ENCODE results near the gene OAS1. TPM values are rescaled to one million over a fixed set of nuclear protein-coding genes. Genes with fewer than 3 reads are reported as not detected.
A peak's percentile ranks its signal among the peaks of the same experiment; 100 is the strongest.
"Not testable (repeated sequence)": the region's sequence is repeated elsewhere in the genome, so short reads cannot be mapped to it uniquely, and the experiment has no call there.

OAS1 gene
- polyA plus RNA-seq, 1 donor: 14.3 TPM

- DNase-seq: no peak
Measured at GRCh38 chr12:112936927-112937326, 30.2 kb downstream of the OAS1 start.

DNA sequence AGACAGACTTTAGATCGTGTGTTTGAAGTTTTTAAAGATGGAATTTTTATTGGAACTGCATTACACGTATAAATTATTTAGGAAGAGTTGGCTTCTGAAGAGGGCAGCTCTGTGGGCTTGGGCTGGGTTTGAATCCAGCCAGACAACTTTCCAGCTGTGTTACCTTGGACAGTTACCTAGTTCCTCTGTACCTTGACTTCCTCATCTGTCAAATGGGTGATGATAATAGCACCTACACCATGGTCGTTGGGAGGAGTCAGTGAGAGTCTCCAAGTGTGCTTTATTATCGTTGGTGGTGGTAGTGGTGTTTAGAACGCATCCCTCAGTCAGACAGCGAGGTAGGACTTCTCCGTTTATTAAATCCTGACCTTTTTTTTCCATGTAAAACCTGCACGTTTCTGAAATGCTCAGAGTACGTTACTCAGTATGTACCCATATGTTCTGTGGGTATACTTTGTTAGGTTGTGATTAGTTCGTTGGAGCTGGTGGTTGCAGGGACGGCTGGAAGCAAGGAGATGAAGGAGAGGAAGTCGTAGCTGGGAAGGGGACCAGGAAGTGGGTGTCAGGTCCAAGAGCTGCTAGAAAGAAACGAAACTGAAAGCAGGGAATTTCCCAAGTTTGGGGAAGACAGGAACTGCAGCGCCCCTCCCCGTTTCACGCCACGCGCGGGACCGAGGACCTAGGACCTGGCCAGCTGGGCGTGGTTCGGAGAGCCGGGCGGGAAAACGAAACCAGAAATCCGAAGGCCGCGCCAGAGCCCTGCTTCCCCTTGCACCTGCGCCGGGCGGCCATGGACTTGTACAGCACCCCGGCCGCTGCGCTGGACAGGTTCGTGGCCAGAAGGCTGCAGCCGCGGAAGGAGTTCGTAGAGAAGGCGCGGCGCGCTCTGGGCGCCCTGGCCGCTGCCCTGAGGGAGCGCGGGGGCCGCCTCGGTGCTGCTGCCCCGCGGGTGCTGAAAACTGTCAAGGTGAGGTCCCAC, 31.3 kb downstream of the OAS1 start, which contains the start of gene OAS3:
Gene OAS3, plus strand, starts transcription at position 734 of the 979 bp plus-strand sequence. Its CDS starts 57 bp downstream, at position 791.
- peak; percentile 78 for DNase-seq

- no peak for DNase-seq
Measured at GRCh38 chr12:112938751-112939150, 32.0 kb downstream of the OAS1 start.

DNA sequence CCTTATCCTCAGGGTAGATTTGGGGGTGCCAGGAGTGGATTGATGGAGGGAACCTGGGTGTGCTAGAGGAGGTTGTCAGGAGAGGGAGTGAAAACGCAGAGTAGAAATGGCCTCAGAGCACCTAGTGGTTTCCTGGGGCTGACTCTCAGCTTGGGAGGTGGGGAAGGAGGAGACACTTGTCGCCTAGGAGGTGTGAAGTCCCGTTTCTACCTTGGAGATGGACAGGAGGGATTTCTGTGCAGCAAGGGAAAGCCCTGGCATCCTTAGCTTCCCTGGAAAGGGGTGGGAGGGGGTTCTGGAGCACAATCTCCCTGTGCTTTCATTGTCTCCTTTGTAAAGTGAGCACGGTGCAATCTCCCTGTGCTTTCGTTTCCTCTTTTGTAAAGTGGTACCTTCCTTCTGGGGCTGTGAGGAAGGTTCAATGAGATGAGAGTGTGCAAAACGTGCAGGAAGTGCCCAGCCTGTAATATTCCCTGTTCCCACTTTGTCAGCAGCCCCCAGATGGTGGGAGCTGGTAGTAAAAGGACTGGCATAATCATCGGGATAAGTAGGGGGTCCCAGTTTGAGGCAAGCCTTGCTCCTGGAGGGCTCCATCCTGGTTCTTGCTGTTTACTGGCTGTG, 33.1 kb downstream of the OAS1 start:
- DNase-seq: no peak

GRCh38 chr12:112941528-112942335, 35.0 kb downstream of the OAS1 start:
- DNase-seq: no peak

DNA sequence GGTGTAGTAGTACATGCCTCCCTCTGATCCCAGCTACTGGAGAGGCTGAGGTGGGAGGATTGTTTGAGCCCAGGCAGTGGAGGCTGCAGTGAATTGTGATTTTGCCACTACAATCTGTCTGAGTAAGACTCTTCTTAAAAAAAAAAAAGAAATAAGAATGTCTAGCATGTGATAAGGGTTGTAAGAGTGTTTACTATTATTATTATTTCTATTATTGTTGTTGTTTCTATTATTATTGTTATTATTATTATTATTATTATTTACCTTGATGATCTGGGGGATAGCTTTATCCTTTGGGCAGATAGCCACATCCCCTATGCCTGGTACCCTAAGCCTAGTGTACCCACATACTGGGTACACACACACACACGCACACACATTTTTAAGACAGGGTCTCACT, 35.8 kb downstream of the OAS1 start:
- no peak for DNase-seq

DNA sequence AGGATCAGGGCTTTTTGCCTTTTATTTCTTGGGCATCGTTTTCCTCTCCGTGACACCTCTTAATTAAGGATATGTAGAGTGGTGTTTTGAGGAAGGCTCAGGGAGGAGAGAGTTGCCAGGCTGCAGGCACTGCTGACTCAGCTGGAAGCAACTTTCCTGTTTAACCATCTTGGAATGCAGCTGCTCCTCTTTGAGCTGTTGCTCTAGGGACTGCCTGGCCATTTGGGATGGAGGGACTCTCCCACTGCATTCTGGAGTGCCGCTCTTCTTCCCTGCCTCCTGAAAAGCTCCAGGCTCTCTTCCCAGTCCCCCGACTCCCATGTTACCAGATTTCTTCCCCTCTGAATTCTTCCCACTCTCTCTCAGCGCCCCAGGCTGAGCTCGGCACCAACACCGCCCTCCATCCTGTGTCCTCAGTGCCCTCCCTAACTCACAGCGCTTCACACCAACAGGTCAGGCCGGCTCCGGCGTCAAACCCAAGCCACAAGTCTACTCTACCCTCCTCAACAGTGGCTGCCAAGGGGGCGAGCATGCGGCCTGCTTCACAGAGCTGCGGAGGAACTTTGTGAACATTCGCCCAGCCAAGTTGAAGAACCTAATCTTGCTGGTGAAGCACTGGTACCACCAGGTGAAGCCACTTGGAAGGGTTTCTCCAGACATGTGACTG, 37.4 kb downstream of the OAS1 start:
- DNase-seq: no peak

DNA sequence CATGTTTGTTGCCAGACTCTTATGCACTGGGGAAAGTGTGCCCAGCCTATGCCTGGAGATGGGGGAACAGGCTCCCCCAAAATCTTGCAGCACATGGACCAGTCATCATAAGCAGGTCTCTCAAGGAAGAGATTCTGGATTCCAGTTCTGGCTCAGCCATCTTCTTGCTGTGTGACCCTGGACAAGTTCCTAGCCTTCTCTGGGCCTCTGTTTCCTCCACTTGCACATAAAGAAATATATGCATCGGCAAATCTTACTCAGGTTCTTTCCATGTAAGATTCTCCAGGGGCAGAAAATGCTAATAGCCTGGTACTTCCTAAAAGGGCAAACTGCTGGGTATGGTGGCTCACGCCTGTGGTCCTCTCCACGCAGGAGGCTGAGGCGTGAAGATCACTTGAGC, 38.8 kb downstream of the OAS1 start:
- no peak for DNase-seq

GRCh38 chr12:112946236-112947000, 39.7 kb downstream of the OAS1 start:
- DNase-seq: no peak

DNA sequence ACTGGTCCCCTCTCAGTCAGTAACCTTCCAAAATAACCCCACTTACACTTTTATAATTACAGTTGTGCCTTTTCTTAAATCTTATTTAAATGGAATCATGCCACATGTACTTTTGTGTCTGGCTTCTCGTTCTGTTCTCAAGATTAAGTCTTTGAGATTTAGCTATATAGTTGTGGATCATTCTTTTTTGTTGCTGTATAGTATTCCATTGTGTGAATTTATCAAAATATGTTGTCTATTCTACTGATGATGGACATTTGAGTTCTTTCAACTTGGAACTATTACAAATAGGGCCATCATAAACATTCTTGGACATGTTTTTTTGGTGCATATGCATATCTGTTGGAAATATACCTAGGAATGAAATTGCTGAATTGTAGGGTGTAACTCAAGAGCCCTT, 40.6 kb downstream of the OAS1 start:
- no peak for DNase-seq

GRCh38 chr12:112947761-112948160, 41.0 kb downstream of the OAS1 start:
- no peak for DNase-seq

GRCh38 chr12:112948806-112949205, 42.0 kb downstream of the OAS1 start:
- no peak for DNase-seq

DNA sequence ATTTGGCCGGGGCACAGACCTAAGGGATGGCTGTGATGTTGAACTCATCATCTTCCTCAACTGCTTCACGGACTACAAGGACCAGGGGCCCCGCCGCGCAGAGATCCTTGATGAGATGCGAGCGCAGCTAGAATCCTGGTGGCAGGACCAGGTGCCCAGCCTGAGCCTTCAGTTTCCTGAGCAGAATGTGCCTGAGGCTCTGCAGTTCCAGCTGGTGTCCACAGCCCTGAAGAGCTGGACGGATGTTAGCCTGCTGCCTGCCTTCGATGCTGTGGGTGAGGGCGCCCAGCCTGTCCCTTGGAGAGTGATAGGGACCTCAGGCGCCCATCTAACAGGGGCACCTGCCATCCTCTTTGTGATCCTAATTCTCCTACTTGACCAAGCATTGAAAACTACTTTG, 43.9 kb downstream of the OAS1 start:
- no peak for DNase-seq

DNA sequence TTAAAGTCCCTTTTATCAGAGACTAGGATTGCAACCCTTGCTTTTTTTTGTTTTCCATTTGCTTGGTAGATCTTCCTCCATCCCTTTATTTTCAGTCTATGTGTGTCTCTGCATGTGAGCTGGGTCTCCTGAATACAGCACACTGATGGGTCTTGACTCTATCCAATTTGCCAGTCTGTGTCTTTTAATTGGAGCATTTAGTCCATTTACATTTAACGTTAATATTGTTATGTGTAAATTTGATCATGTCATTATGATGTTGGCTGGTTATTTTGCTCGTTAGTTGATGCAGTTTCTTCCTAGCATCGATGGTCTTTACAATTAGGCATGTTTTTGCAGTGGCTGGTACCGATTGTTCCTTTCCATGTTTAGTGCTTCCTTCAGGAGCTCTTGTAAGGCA, 50.4 kb downstream of the OAS1 start:
- not testable (repeated sequence) for DNase-seq

DNA sequence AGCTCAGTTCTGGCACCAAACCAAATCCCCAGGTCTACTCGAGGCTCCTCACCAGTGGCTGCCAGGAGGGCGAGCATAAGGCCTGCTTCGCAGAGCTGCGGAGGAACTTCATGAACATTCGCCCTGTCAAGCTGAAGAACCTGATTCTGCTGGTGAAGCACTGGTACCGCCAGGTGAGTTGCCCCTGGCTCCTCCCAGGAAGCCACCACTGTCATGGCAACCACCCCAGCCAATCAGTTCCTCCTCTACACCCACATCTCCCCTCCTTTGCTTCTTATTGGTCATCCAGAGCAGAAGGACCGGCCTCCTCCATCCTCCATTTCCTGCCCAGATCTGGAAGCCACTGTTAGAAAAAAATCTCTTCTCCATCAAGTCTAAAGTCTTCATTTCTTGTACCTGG, 54.3 kb downstream of the OAS1 start:
- no peak for DNase-seq

GRCh38 chr12:112961536-112961935, 54.8 kb downstream of the OAS1 start:
- no peak for DNase-seq

DNA sequence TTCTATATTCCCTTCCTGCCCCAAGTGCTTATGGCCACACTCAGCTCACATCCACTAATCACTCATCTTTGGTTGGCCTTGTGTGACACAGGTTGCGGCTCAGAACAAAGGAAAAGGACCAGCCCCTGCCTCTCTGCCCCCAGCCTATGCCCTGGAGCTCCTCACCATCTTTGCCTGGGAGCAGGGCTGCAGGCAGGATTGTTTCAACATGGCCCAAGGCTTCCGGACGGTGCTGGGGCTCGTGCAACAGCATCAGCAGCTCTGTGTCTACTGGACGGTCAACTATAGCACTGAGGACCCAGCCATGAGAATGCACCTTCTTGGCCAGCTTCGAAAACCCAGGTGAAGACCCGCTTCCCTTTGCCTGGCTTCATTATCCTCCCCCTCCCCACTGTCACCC, 55.8 kb downstream of the OAS1 start:
- DNase-seq: no peak

DNA sequence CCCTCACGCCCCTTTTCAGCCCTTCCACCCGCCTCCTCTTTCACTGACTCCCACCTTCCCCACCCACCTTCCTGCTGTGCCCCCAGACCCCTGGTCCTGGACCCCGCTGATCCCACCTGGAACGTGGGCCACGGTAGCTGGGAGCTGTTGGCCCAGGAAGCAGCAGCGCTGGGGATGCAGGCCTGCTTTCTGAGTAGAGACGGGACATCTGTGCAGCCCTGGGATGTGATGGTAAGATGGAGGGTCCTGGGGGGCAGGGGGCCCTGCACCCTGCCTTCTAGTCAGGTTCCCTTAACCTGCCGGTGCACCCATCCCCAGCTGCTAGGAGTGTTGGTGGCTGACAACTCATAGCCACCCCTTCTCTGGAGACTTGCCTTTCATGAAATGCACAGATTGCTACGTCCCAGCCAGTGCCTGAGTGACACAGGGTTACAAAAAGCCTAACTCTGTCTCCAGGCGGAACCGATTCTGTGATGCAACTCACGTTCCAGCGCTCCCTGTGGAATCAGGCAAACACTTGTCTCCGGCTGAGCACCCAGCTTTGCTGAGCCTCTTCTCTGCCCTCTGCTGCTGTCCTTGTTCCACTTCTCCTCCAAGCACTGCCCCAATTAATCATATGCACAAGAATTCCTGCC, 56.6 kb downstream of the OAS1 start:
- DNase-seq: no peak

- no peak for DNase-seq
Measured at GRCh38 chr12:112964067-112964670, 57.4 kb downstream of the OAS1 start.

DNA sequence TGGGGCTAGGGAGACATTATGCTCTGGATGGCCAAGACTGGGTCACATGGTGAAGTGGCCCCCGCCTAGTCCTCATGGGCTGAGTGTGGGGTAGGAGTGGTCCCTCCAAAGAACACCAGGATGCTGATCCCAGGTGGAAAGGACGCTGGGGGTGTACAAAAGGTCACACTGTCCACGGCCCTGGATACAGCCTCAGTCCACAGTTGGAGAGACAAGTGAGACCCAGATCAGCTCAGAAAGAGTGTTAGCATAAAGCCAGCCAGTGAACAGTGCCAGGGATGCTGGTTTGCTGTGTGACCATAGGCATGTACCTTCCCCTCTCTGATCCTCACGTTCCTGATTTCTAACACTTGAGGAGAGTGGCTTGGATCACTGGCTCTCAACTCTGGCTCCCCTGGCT, 58.2 kb downstream of the OAS1 start:
- no peak for DNase-seq

Data from left kidney (tissue), 2 donors.